Left lung (tissue), 10 donors: ENCODE data around the gene OXNAD1. TPM values are rescaled to one million over a fixed set of nuclear protein-coding genes. Genes with fewer than 3 reads are reported as not detected.

Source experiments
- ATAC-seq: fragments of 200-7000 bp; cut with Tn5 transposase; one replicate; pipeline ENCODE4 v1.9.1; 2020; ENCODE audit warnings: moderate library complexity
- DNase-seq, 4 donors: peaks; one replicate each; pipeline ENCODE4 v3.0.0-alpha.2; 2013 to 2020
- H3K27ac ChIP-seq, 2 donors: fragments of 200-600 bp; sonication (generic) in 1 of 2; one replicate each; pipeline versions ENCODE4 v1.5.0 to v1.8.0; 2020 to 2021
- H3K27me3 ChIP-seq, 2 donors: fragments of 200-600 bp; sonication (generic) in 1 of 2; one replicate each; pipeline versions ENCODE4 v1.5.0 to v1.8.0; 2020 to 2021
- H3K36me3 ChIP-seq, 2 donors: fragments of 200-600 bp; sonication (generic) in 1 of 2; one replicate each; pipeline versions ENCODE4 v1.5.0 to v1.8.0; 2020 to 2021
- H3K4me1 ChIP-seq, 2 donors: fragments of 200-600 bp; one replicate each; pipeline ENCODE4 v1.8.0; 2021
- H3K4me3 ChIP-seq, 2 donors: fragments of 200-600 bp; sonication (generic) in 1 of 2; one replicate each; pipeline versions ENCODE4 v1.5.0 to v1.8.0; 2020 to 2021; ENCODE audit warnings: mild to moderate bottlenecking in 1 of 2
- H3K9me3 ChIP-seq, 2 donors: fragments of 200-600 bp; sonication (generic) in 1 of 2; one replicate each; pipeline versions ENCODE4 v1.5.0 to v1.8.0; 2020 to 2021
- intact Hi-C, 2 donors: fragments of 100-400 bp; cut with DNase I; formaldehyde crosslinking; loops; one replicate each; pipeline versions ENCODE4 v1.11.2 to v1.14.2; 2022
- polyA plus RNA-seq, 6 donors: library from polyadenylated mRNA; unstranded; fragments of 120-200 nt; gene quantifications; one replicate each; pipeline ENCODE4 v1.2.1, GENCODE V29; 2013; ENCODE audit not compliant: insufficient read length in 6 of 6
- total RNA-seq, 2 donors: library from RNA; stranded (reverse); fragmentation: NEBNext Ultra II Directional; extraction: Animal tissue kit (Norgen Biotek cat#: 25700); gene quantifications; one replicate each; pipeline ENCODE4 v1.2.1, GENCODE V29; 2021
- TF ChIP-seq, protein P1 (sequence below), 2 donors: fragments of 200-600 bp; sonication (generic) in 1 of 2; IDR thresholded peaks; one replicate each; pipeline versions ENCODE4 v1.5.0 to v1.8.0; 2021; ENCODE audit warnings: antibody characterized with exemption in 2 of 2
- donor health status: DM: no; HTN: yes; CAD: no.
- donor health status: DM: no; HTN: no; CAD: no.

OXNAD1 gene
- total and polyA plus RNA-seq, 8 donors = 8.4 to 14.3 (median 11.9) TPM

DNA sequence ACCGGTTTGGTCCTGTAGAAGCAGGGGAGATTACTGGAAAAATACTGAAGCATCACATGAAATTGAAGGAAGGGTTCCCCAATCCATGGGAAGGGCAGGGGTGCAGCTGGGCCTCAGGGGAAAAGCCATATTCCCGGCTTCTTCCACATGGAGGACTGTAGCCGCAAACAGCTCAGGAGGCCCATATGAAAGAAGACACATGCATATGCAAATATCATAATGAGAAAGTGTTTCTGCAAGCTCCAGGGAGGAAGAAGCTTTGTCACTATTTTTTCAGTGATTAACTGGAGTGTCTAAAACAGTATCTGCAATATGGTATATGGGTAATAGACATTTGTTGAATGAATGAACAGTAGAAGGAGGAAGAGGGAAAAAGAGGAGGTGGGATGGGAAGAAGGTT, 19.4 kb upstream of the OXNAD1 start:
- intact Hi-C loops = loop anchor here in 1 of 2 donors (5.0 kb wide), 2 partner anchors 198 to 428 kb away; no protein-coding TSS in a partner anchor

DNA sequence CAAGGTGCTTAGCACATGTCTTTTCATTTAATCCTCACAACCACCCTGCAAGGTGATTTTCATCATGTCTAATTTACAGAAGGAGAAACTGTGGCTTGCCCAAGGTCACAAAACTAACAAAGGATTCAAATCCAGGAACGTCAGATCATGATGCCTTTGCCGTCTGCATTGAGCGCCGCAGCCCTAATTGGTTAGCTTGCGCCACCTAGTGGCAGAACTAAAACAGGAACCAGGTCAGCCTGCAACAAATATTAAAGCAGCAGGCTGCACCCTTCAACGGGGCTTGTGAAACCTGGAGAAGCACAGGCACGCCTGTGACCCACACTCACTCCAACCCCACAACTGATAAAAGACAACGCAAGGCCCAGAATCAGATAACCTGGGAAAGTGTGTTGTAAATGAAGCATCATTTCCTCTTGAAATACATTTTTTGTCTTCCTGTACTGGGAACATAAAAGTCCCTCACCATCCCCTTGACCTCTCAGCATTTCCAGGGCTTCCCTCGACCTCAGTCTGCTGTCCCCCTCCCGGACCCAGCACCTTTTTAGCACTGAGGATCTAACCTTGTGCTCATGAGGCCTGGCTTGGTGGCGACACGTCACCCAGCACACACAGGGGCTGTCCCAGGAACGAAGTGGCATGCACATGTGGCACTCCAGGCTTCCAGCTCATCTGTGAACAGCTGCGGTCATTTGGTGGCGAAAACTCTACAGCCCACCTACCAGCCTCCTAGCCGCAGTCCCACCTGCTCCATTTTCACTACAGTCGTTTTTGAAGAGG, 17.5 kb upstream of the OXNAD1 start:
- DNase-seq = peak; percentile 74 to 88 (median 82)
- TF ChIP-seq, protein P1, sequence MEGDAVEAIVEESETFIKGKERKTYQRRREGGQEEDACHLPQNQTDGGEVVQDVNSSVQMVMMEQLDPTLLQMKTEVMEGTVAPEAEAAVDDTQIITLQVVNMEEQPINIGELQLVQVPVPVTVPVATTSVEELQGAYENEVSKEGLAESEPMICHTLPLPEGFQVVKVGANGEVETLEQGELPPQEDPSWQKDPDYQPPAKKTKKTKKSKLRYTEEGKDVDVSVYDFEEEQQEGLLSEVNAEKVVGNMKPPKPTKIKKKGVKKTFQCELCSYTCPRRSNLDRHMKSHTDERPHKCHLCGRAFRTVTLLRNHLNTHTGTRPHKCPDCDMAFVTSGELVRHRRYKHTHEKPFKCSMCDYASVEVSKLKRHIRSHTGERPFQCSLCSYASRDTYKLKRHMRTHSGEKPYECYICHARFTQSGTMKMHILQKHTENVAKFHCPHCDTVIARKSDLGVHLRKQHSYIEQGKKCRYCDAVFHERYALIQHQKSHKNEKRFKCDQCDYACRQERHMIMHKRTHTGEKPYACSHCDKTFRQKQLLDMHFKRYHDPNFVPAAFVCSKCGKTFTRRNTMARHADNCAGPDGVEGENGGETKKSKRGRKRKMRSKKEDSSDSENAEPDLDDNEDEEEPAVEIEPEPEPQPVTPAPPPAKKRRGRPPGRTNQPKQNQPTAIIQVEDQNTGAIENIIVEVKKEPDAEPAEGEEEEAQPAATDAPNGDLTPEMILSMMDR (IDR thresholded peaks at IDR 0.05) = peak; percentile 88 to 90
- Histone ChIP-seq H3K36me3 (no peaks in the 10 kb centered on the region), H3K4me3 (no peak overlapping the region), H3K4me1 (peaks cover 0 to 14% of the 10 kb centered on the region in 2 donors), H3K9me3 (no peaks in the 10 kb centered on the region), H3K27ac (no peak overlapping the region), H3K27me3 (no peaks in the 10 kb centered on the region)
- ATAC-seq = peak; percentile 94
- intact Hi-C loops = loop anchor here in 1 of 2 donors (5.0 kb wide), 2 partner anchors 200 to 430 kb away; no protein-coding TSS in a partner anchor

More for the DNA sequence above, 19.4 kb upstream of the OXNAD1 start:
- Histone ChIP-seq H3K4me3 (no peak overlapping the region), H3K36me3 (no peaks in the 10 kb centered on the region), H3K4me1 (peaks cover 0 to 14% of the 10 kb centered on the region in 2 donors), H3K27me3 (no peaks in the 10 kb centered on the region), H3K9me3 (no peaks in the 10 kb centered on the region), H3K27ac (no peak overlapping the region)
- DNase-seq = no peak
- no peak for ATAC-seq
- TF ChIP-seq, protein P1 (IDR thresholded peaks at IDR 0.05) = no peak

DNA sequence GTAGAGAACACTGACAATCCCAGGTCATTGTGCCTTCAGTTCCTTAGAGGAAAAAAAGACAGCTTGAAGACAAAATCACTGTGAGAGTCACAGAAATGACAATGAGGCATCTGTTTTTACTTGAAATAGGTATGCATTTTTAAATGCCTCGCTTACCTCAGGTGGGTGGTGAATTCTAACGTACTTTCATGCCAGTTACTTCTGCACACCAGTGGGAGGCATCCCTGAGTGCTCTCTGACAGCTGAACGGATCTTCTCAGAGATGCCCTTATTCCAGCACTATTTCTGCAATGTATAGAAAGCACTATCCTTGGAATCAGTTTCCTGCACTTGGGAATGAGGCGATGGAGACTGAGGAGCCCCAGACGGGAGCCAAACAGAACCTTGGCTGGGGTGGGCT, 16.5 kb upstream of the OXNAD1 start:
- TF ChIP-seq, protein P1 (IDR thresholded peaks at IDR 0.05) = no peak
- no peak overlapping the region for H3K4me3 ChIP-seq
- DNase-seq = no peak

DNA sequence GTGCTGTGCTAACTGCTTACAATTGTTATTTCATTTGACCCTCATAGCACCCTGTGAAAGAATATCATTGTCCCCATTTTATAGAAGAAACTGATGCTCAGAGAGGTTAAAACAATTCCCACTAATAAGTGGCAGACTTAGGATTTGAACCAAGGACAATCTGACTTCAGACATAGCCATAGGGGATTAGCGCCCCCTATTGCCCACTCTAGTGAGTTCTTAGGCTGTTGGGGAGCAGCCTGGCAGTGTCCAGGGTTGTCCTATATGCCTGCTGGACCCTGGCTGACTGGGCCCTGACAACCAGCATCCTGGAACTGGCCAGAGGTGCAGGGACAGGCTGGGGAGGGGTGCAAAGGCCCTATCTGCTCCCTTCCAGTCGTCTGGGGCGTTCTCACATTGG, 15.7 kb upstream of the OXNAD1 start:
- TF ChIP-seq, protein P1 (IDR thresholded peaks at IDR 0.05) = no peak
- no peaks in the 10 kb centered on the region for H3K36me3 ChIP-seq
- no peak for ATAC-seq
- intact Hi-C loops = loop anchor here in 1 of 2 donors (5.0 kb wide), 2 partner anchors 202 to 432 kb away; no protein-coding TSS in a partner anchor
- H3K27me3 ChIP-seq = no peaks in the 10 kb centered on the region
- H3K4me1 ChIP-seq = peaks cover 4 to 25% of the 10 kb centered on the region in 2 donors
- H3K9me3 ChIP-seq = no peaks in the 10 kb centered on the region
- no peak overlapping the region for H3K27ac ChIP-seq
- no peak for DNase-seq
- no peak overlapping the region for H3K4me3 ChIP-seq

More for the DNA sequence above, 16.5 kb upstream of the OXNAD1 start:
- no peaks in the 10 kb centered on the region for H3K36me3 ChIP-seq
- no peak for ATAC-seq
- no peaks in the 10 kb centered on the region for H3K9me3 ChIP-seq
- H3K27me3 ChIP-seq = no peaks in the 10 kb centered on the region
- peaks cover 4 to 23% of the 10 kb centered on the region in 2 donors for H3K4me1 ChIP-seq
- intact Hi-C loops = loop anchor here in 1 of 2 donors (5.0 kb wide), 2 partner anchors 201 to 431 kb away; no protein-coding TSS in a partner anchor
- H3K27ac ChIP-seq = no peak overlapping the region

DNA sequence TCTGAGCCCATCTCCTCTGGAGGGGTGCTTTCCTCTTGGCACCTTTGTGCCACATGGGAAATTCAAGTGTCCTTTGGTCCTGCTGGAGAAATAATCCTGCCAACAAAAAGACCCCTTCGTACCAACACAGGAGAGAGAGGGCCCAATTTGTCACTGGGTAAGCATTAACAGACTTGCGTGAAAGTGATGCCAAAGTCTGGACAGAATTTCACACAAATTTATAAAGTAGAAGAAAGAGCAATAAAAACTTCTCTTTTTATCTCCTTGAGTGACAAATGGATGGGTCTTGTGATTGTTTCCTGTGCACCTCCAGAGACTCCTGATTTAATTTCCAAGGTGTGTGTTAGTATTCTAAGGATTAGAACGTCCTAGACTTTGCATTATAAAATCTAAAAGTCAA, 15.1 kb upstream of the OXNAD1 start:
- Histone ChIP-seq H3K4me1 (peaks cover 4 to 20% of the 10 kb centered on the region in 2 donors), H3K27ac (no peak overlapping the region), H3K36me3 (no peaks in the 10 kb centered on the region), H3K27me3 (no peaks in the 10 kb centered on the region), H3K9me3 (no peaks in the 10 kb centered on the region), H3K4me3 (no peak overlapping the region)
- no peak for ATAC-seq
- intact Hi-C loops = loop anchor here in 1 of 2 donors (5.0 kb wide), 2 partner anchors 203 to 433 kb away; no protein-coding TSS in a partner anchor
- no peak for DNase-seq
- TF ChIP-seq, protein P1 (IDR thresholded peaks at IDR 0.05) = no peak
